22Rv1 (cell line): ENCODE measurements around the gene NET1.

Experiments
- ZFX ChIP-seq: fragments of 450-650 bp; IDR thresholded peaks from 2 replicates; pipeline ENCODE4 v1.6.1; 2017; ENCODE audit warnings: antibody characterized with exemption, borderline replicate concordance
- TF ChIP-seq, protein P1 (sequence below): fragments of 450-650 bp; IDR thresholded peaks from 2 replicates; pipeline ENCODE4 v1.5.1; 2017; ENCODE audit warnings: mild to moderate bottlenecking

- TF ChIP-seq, protein P1, sequence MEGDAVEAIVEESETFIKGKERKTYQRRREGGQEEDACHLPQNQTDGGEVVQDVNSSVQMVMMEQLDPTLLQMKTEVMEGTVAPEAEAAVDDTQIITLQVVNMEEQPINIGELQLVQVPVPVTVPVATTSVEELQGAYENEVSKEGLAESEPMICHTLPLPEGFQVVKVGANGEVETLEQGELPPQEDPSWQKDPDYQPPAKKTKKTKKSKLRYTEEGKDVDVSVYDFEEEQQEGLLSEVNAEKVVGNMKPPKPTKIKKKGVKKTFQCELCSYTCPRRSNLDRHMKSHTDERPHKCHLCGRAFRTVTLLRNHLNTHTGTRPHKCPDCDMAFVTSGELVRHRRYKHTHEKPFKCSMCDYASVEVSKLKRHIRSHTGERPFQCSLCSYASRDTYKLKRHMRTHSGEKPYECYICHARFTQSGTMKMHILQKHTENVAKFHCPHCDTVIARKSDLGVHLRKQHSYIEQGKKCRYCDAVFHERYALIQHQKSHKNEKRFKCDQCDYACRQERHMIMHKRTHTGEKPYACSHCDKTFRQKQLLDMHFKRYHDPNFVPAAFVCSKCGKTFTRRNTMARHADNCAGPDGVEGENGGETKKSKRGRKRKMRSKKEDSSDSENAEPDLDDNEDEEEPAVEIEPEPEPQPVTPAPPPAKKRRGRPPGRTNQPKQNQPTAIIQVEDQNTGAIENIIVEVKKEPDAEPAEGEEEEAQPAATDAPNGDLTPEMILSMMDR, result no peak
- TF ChIP-seq ZFX, result no peak
Observed at GRCh38 chr10:5362873-5363272, 49.5 kb upstream of the NET1 start.
